GM10266 (cell line): ENCODE measurements around the gene CFAP57.

Experiments used
- DNase-seq: peaks from one replicate; pipeline ENCODE4 v3.0.0; 2012; ENCODE audit errors: extremely low spot score
- CTCF ChIP-seq: IDR thresholded peaks from 2 replicates; pipeline ENCODE4 v1.5.1; 2012; ENCODE audit warnings: mild to moderate bottlenecking, low read depth; ENCODE audit not compliant: control insufficient read depth, insufficient read depth; ENCODE audit errors: missing control alignments

The CFAP57 gene

DNA sequence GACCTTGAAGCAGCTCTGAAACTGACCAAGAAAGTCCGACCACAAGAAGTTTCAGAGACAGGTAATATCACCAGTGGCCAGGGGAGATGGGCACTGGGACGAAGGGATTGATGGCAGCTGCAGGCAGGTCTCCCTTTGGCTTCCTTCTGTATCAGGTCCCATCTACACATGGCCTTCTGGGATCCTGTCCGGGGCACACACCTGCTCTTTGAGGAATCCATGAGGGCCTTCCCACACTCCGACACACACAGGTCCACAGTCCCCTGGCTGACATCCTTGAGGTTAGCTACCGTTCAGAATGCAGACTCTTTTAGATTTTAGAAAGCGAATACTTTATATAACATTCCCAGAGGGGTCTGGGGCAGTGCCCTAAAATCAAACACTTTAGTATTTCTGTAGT lies 71.2 kb downstream of the CFAP57 start:
- no peak for TF ChIP-seq CTCF
- no peak for DNase-seq

DNA sequence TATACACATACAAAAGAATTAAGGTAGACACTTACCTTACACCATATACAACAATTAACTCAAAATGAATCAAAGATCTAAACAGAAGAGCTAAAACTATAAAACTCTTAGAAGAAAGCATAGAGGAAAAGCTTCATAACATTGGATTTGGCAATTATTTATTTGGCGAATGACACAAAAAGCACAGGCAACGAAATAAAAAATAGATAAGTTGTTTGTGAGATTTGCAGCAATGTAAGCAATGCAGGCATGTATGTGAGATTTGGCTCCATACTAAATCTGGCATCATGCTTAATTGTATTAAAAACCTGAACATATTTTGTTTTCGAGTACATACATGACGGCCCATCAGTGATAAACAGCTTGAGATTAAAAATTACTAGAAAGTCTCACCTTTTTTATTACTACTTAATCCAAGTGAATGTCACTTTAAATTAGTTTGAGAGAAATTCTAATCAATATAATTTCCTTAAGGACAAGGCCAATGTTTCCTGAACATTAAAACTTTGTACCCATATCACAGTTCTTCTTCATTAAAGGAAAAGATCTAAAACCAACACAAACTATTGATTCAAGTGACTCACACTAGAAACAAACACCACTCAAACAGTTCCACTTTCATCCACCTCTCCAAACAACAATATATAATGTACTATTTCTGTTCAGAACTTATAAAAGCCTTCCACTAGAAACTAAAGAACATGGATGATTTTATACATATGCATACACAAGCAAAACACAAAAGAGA lies 74.5 kb downstream of the CFAP57 start:
- no peak for DNase-seq
- TF ChIP-seq CTCF, result no peak

DNA sequence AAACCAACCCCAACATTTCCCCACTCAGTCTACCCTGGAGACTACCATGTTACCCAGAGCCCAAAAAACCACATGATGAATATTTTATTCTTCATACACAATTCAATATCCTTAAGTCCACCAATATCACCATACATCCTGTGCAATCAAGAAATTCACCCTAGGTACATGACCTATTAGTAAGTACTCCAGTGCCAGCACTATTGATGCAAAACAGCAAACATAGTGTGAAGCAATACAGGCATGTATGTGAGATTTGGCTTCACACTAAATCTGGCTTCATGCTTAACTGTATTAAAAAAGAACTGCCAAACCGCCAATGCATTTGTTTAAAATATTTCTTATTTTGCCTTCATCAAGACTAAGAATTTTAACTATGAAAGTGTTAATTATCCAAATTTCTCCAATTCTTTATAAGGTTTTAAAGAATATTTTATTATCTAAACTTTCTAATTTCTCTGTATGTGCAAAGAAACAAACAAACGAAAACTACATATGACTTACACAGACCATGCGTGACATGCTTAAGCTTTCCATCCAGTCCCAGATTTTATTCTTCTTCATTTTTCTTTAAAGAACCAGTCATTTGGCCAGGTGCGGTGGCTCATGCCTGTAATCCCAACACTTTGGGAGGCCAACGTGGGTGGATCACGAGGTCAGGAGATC lies 75.3 kb downstream of the CFAP57 start:
- no peak for TF ChIP-seq CTCF
- DNase-seq, result no peak

DNA sequence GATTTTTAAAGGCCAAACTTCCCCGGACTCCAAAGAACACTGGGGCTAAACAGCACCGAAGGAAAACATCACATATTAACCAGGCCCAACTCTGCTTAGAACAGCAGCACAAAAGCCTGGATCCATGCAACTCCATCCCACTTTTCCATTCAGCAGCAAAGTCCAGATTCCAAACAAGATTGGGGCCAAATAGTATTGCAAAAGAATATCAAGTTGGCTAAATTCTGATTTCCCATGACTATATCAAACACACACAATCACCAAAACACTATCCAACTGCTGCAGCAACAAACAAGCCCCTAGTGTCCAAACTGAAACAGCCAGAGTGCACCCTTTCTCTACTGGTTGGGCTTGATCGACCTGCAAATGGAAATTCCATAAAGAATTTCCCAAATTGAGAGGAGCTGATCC lies 78.2 kb downstream of the CFAP57 start:
- no peak for TF ChIP-seq CTCF

GRCh38 chr1:43251024-43251423 lies 78.9 kb downstream of the CFAP57 start:
- no peak for TF ChIP-seq CTCF
- no peak for DNase-seq

More for the DNA sequence above, 78.2 kb downstream of the CFAP57 start:
- DNase-seq, result no peak

DNA sequence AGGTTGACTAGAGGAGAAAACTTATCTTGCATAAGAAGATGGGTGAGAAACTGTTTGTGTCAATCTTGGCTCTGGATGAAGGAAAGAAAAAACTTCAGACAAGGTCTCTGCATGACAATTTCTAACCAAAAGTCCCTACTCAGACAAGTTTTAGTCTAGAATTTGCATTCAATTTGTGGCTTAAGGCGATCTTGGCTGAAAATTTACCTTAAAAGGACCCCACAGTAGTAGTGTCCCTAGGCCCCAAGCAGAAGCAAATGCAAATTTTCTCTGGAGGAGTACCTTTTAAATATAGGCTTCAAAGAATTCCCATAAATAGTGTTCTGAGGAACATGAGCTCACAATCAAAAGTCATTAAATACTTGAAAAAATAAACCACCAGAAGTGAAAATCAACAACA lies 80.1 kb downstream of the CFAP57 start:
- TF ChIP-seq CTCF, result no peak
- DNase-seq, result no peak

- no peak for TF ChIP-seq CTCF
- DNase-seq, result no peak
These were observed 81.0 kb downstream of the CFAP57 start for GRCh38 chr1:43253173-43253572.
